GM18951 (cell line): ENCODE results near the gene MYEOV.

ENCODE experiments used
- POLR2A ChIP-seq: IDR thresholded peaks from 4 replicates; pipeline ENCODE4 v1.6.1; 2011; ENCODE audit warnings: mild to moderate bottlenecking; ENCODE audit not compliant: insufficient read length, insufficient read depth; ENCODE audit errors: extremely low read depth
- in situ Hi-C: fragments of 300-500 bp; cut with MboI; formaldehyde crosslinking; loops from one replicate; pipeline ENCODE4 v1.12.0; 2022; ENCODE audit warnings: low sequenced_read_pairs, mixed read lengths, inconsistent platforms; ENCODE audit not compliant: unreplicated experiment

MYEOV gene

GRCh38 chr11:69257838-69258658, 35.9 kb upstream of the MYEOV start:
- no peak for TF ChIP-seq POLR2A
- in situ Hi-C loops, result no loop called here

GRCh38 chr11:69259096-69259495, 34.9 kb upstream of the MYEOV start:
- no peak for TF ChIP-seq POLR2A
- in situ Hi-C loops, result no loop called here

GRCh38 chr11:69260622-69261021, 33.3 kb upstream of the MYEOV start:
- in situ Hi-C loops, result no loop called here
- no peak for TF ChIP-seq POLR2A

- no peak for TF ChIP-seq POLR2A
- in situ Hi-C loops, result no loop called here
These were observed 32.8 kb upstream of the MYEOV start for GRCh38 chr11:69261116-69261515.

GRCh38 chr11:69262918-69263735, 30.8 kb upstream of the MYEOV start:
- in situ Hi-C loops, result no loop called here

GRCh38 chr11:69263736-69264052, 30.3 kb upstream of the MYEOV start:
- no peak for TF ChIP-seq POLR2A
- in situ Hi-C loops, result no loop called here

More at GRCh38 chr11:69262918-69263735, 30.8 kb upstream of the MYEOV start:
- no peak for TF ChIP-seq POLR2A

- no peak for TF ChIP-seq POLR2A
- in situ Hi-C loops, result no loop called here
These were observed 29.5 kb upstream of the MYEOV start for GRCh38 chr11:69264486-69264885.

GRCh38 chr11:69265210-69265609, 28.7 kb upstream of the MYEOV start:
- in situ Hi-C loops, result no loop called here
- no peak for TF ChIP-seq POLR2A

- TF ChIP-seq POLR2A, result no peak
- in situ Hi-C loops, result no loop called here
These were observed 27.9 kb upstream of the MYEOV start for GRCh38 chr11:69265911-69266510.

- TF ChIP-seq POLR2A, result no peak
- in situ Hi-C loops, result no loop called here
These were observed 26.6 kb upstream of the MYEOV start for GRCh38 chr11:69267395-69267805.

GRCh38 chr11:69268911-69269310, 25.0 kb upstream of the MYEOV start:
- in situ Hi-C loops, result no loop called here
- no peak for TF ChIP-seq POLR2A

- in situ Hi-C loops, result no loop called here
These were observed 24.6 kb upstream of the MYEOV start for GRCh38 chr11:69269388-69269787.

GRCh38 chr11:69269926-69270697, 23.8 kb upstream of the MYEOV start:
- in situ Hi-C loops, result no loop called here
- TF ChIP-seq POLR2A, result no peak

More at GRCh38 chr11:69269388-69269787, 24.6 kb upstream of the MYEOV start:
- TF ChIP-seq POLR2A, result no peak
